Dendritic cell treated with granulocyte-macrophage colony-stimulating factor and Interleukin-4, amounts not matched to agents 40 ng/mL and 50 ng/mL, for 4 days (primary cell): ENCODE measurements around the gene CRYGD.
"Not testable (repeated sequence)": the region's sequence is repeated elsewhere in the genome, so short reads cannot be mapped to it uniquely, and the experiment has no call there.

Experiments
- H3K27ac Mint-ChIP-seq: one replicate; pipeline ENCODE4 v1.8.0; 2022; ENCODE audit warnings: mild to moderate bottlenecking, mixed read lengths
- H3K27me3 Mint-ChIP-seq: one replicate; pipeline ENCODE4 v1.8.0; 2022; ENCODE audit warnings: mild to moderate bottlenecking, mixed read lengths
- H3K36me3 Mint-ChIP-seq: one replicate; pipeline ENCODE4 v1.8.0; 2022; ENCODE audit warnings: low read depth, mixed read lengths
- H3K4me1 Mint-ChIP-seq: one replicate; pipeline ENCODE4 v1.8.0; 2022; ENCODE audit warnings: low read depth, mixed read lengths
- H3K4me3 Mint-ChIP-seq: one replicate; pipeline ENCODE4 v1.8.0; 2022; ENCODE audit warnings: mild to moderate bottlenecking, moderate library complexity, mixed read lengths
- H3K9me3 Mint-ChIP-seq: one replicate; pipeline ENCODE4 v1.8.0; 2022; ENCODE audit warnings: mixed read lengths
- intact Hi-C: fragments of 100-400 bp; cut with micrococcal nuclease; formaldehyde crosslinking; loops from one replicate; pipeline ENCODE4 v1.15.0; 2022

CRYGD gene

GRCh38 chr2:208124013-208124715, at the start of gene CRYGD:
Gene CRYGD (minus strand): TSS chr2:208124524. CDS start chr2:208124473, 51 bp downstream.
- H3K4me3 Mint-ChIP-seq = peak within 1 kb of the TSS; percentile 55
- peaks cover 19% of the 10 kb centered on the region for H3K4me1 Mint-ChIP-seq
- H3K36me3 Mint-ChIP-seq, H3K9me3 Mint-ChIP-seq, intact Hi-C loops, H3K27ac Mint-ChIP-seq: not testable (repeated sequence)
- H3K27me3 Mint-ChIP-seq = peaks cover 21% of the 10 kb centered on the region

- no peaks in the 10 kb centered on the region for H3K9me3 Mint-ChIP-seq
- H3K27me3 Mint-ChIP-seq = no peaks in the 10 kb centered on the region
- peaks cover 47% of the 10 kb centered on the region for H3K4me1 Mint-ChIP-seq
- no peaks in the 10 kb centered on the region for H3K36me3 Mint-ChIP-seq
- intact Hi-C loops = loop anchor here (5.0 to 10.0 kb wide), 2 partner anchors 67 to 95 kb away; partner anchors contain the start of gene PIKFYVE
- H3K4me3 Mint-ChIP-seq = no peak overlapping the region
- H3K27ac Mint-ChIP-seq = peak overlapping the region; percentile 73
Measured at GRCh38 chr2:208172125-208172524, 47.8 kb upstream of the CRYGD start.

GRCh38 chr2:208164951-208165755, 40.8 kb upstream of the CRYGD start:
- intact Hi-C loops = no loop called here
- Mint-ChIP-seq H3K4me3 (no peak overlapping the region), H3K27me3 (no peaks in the 10 kb centered on the region), H3K4me1 (peaks cover 4% of the 10 kb centered on the region), H3K9me3 (no peaks in the 10 kb centered on the region), H3K36me3 (no peaks in the 10 kb centered on the region), H3K27ac (no peak overlapping the region)

DNA sequence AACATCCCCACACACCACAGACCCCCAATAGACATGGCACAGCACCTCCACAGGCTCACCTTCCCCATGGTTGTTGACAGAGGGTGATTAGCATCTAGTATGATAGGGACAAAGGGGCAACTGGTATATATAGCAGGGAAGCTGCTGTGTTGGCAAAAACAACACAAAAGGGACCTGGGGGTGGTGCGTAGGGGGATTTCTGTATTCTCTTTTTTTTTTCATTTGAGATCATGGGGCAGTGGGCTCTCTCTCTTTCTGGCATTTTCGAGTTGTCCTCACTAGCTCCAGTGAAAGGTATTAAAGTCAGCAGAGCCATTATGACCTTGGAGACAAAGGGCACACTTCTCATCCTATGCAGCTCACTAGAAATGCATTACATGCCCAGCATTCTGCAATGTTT, 39.2 kb upstream of the CRYGD start, which contains the start of gene CRYGA:
Gene CRYGA, minus strand, starts transcription at position 101 of the 400 bp plus-strand sequence. Its CDS starts 33 bp downstream, at position 68.
- intact Hi-C loops = no loop called here
- no peaks in the 10 kb centered on the region for H3K9me3 Mint-ChIP-seq
- H3K27me3 Mint-ChIP-seq = no peaks in the 10 kb centered on the region
- H3K4me1 Mint-ChIP-seq = no peaks in the 10 kb centered on the region
- H3K36me3 Mint-ChIP-seq = no peaks in the 10 kb centered on the region
- no peak within 1 kb of the TSS for H3K4me3 Mint-ChIP-seq
- H3K27ac Mint-ChIP-seq = peak within 1 kb of the TSS; percentile 13

GRCh38 chr2:208156439-208156838, 32.1 kb upstream of the CRYGD start:
- no peaks in the 10 kb centered on the region for H3K36me3 Mint-ChIP-seq
- no peak overlapping the region for H3K4me3 Mint-ChIP-seq
- H3K27me3 Mint-ChIP-seq = peaks cover 1% of the 10 kb centered on the region
- intact Hi-C loops = no loop called here
- H3K27ac Mint-ChIP-seq = no peak overlapping the region
- peaks cover under 1% of the 10 kb centered on the region for H3K9me3 Mint-ChIP-seq
- H3K4me1 Mint-ChIP-seq = no peaks in the 10 kb centered on the region

GRCh38 chr2:208153156-208153555, 28.8 kb upstream of the CRYGD start:
- H3K27me3 Mint-ChIP-seq = peaks cover 1% of the 10 kb centered on the region
- intact Hi-C loops = no loop called here
- H3K4me3 Mint-ChIP-seq = no peak overlapping the region
- H3K36me3 Mint-ChIP-seq = no peaks in the 10 kb centered on the region
- H3K27ac Mint-ChIP-seq = no peak overlapping the region
- H3K9me3 Mint-ChIP-seq = peaks cover 15% of the 10 kb centered on the region
- peaks cover 14% of the 10 kb centered on the region for H3K4me1 Mint-ChIP-seq

- no peaks in the 10 kb centered on the region for H3K36me3 Mint-ChIP-seq
- no peak overlapping the region for H3K4me3 Mint-ChIP-seq
- intact Hi-C loops = no loop called here
- H3K27ac Mint-ChIP-seq = no peak overlapping the region
- H3K9me3 Mint-ChIP-seq = peaks cover 15% of the 10 kb centered on the region
- peaks cover 23% of the 10 kb centered on the region for H3K4me1 Mint-ChIP-seq
- H3K27me3 Mint-ChIP-seq = peaks cover 1% of the 10 kb centered on the region
Measured at GRCh38 chr2:208150956-208151355, 26.6 kb upstream of the CRYGD start.

- Mint-ChIP-seq H3K4me1 (peaks cover 23% of the 10 kb centered on the region), H3K27me3 (peaks cover 1% of the 10 kb centered on the region), H3K27ac (no peak overlapping the region), H3K36me3 (no peaks in the 10 kb centered on the region), H3K9me3 (peaks cover 15% of the 10 kb centered on the region), H3K4me3 (no peak overlapping the region)
- intact Hi-C loops = no loop called here
Measured at GRCh38 chr2:208150094-208150493, 25.8 kb upstream of the CRYGD start.

- H3K4me3 Mint-ChIP-seq = no peak overlapping the region
- intact Hi-C loops = no loop called here
- H3K27ac Mint-ChIP-seq = no peak overlapping the region
- no peaks in the 10 kb centered on the region for H3K36me3 Mint-ChIP-seq
- H3K27me3 Mint-ChIP-seq = no peaks in the 10 kb centered on the region
- H3K9me3 Mint-ChIP-seq = peaks cover 15% of the 10 kb centered on the region
- peaks cover 29% of the 10 kb centered on the region for H3K4me1 Mint-ChIP-seq
Measured at GRCh38 chr2:208148803-208149202, 24.5 kb upstream of the CRYGD start.

DNA sequence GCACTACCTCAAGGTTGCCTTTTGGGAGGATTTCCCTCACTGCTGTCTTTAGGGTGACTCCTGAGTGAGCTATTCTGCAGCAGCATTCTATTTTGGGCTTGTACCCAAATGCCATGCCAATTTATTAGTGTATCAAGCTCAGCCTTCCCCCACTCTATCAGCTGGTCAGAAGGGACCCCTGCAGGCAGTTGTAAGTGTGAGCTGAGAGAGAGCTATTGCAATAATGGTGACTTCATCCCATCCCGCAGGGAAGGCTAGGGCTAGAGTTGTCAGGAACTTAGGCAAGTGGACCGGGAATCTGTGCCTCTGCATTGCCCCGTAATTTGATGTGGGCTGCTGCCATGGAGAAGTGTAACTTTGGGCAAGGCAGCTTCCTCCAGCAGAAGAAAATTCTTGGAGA, 23.4 kb upstream of the CRYGD start:
- Mint-ChIP-seq H3K9me3 (peaks cover 15% of the 10 kb centered on the region), H3K27ac (no peak overlapping the region), H3K4me1 (peaks cover 29% of the 10 kb centered on the region), H3K36me3 (no peaks in the 10 kb centered on the region), H3K27me3 (no peaks in the 10 kb centered on the region), H3K4me3 (no peak overlapping the region)
- intact Hi-C loops = no loop called here

DNA sequence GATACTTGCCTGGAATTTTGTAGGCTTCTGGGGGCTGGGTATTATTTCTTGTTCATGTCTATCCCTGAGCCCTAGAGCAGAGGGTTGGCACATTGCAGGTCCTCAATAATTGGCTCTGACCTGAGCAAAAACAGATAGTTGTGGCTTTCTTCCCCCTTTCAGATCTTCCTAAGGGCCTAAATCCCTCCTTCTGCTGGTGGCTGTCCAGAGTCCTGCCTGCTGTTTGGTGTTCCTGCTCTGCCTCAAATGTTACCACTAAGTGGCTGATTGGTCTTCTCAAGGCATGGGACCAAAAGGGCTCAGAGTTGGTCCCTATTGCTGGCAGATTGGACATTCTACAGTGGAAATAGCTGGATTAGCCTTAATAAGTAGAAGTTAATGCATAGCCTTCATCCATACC, 22.7 kb upstream of the CRYGD start:
- Mint-ChIP-seq H3K27me3 (no peaks in the 10 kb centered on the region), H3K36me3 (no peaks in the 10 kb centered on the region), H3K27ac (no peak overlapping the region)

GRCh38 chr2:208146006-208146405, 21.7 kb upstream of the CRYGD start, which contains the start of gene CRYGB:
Gene CRYGB (minus strand): TSS chr2:208146158. CDS start chr2:208146120, 38 bp downstream.
- Mint-ChIP-seq H3K4me1 (peaks cover 29% of the 10 kb centered on the region), H3K9me3 (peaks cover 10% of the 10 kb centered on the region), H3K27ac (no peak within 1 kb of the TSS), H3K27me3 (no peaks in the 10 kb centered on the region), H3K4me3 (no peak within 1 kb of the TSS), H3K36me3 (no peaks in the 10 kb centered on the region)
- intact Hi-C loops = no loop called here

More for the DNA sequence above, 22.7 kb upstream of the CRYGD start:
- Mint-ChIP-seq H3K9me3 (peaks cover 15% of the 10 kb centered on the region), H3K4me3 (no peak overlapping the region), H3K4me1 (peaks cover 29% of the 10 kb centered on the region)
- intact Hi-C loops = no loop called here

DNA sequence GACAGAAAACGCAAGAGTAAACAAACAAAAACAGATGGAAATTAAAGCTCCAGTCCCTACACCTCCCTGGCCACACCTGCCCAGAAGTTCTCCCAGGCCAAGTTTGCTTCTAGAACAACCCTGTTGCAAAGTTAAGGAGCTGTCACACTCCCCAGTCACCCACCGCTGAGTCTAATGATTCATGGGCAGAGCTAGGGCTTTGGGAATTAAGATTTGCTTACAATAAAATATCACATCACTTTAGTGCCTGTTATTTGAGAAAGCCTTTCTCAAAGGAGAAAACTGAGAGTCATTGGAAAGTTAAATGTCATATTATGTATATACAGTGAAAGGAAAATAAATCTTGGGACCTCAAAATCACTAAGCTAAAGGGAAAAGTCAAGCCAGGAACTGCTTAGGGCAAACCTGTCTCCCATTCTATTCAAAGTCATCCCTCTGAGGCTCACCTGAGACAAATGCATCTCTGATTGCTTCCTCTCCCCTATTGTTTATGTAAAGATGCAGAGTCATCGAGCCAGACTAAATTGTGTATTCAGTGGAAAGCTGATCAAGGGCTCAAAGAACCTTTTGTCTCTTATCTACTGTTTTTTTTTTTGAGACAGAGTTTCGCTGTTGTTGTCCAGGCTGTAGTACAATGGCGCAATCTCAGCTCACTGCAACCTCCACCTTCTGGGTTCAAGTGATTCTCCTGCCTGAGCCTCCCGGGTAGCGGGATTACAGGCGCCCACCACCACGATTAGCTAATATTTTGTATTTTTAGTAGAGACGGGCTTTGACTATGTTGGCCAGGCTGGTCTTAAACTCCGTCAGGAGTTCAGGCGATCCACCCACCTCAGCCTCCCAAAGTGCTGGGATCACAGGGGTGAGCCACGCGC, 18.8 kb upstream of the CRYGD start:
- no peaks in the 10 kb centered on the region for H3K36me3 Mint-ChIP-seq
- no peaks in the 10 kb centered on the region for H3K9me3 Mint-ChIP-seq
- no peak overlapping the region for H3K4me3 Mint-ChIP-seq
- intact Hi-C loops = no loop called here
- no peaks in the 10 kb centered on the region for H3K27me3 Mint-ChIP-seq
- peaks cover 15% of the 10 kb centered on the region for H3K4me1 Mint-ChIP-seq
- no peak overlapping the region for H3K27ac Mint-ChIP-seq
